Measurements from ENCODE around the gene TES. TPM values are rescaled to one million over a fixed set of nuclear protein-coding genes. Genes with fewer than 3 reads are reported as not detected.

The TES gene
- total and polyA plus RNA-seq, 2 experiments from 2014 or later, result 37.3 to 38.3 TPM

DNA sequence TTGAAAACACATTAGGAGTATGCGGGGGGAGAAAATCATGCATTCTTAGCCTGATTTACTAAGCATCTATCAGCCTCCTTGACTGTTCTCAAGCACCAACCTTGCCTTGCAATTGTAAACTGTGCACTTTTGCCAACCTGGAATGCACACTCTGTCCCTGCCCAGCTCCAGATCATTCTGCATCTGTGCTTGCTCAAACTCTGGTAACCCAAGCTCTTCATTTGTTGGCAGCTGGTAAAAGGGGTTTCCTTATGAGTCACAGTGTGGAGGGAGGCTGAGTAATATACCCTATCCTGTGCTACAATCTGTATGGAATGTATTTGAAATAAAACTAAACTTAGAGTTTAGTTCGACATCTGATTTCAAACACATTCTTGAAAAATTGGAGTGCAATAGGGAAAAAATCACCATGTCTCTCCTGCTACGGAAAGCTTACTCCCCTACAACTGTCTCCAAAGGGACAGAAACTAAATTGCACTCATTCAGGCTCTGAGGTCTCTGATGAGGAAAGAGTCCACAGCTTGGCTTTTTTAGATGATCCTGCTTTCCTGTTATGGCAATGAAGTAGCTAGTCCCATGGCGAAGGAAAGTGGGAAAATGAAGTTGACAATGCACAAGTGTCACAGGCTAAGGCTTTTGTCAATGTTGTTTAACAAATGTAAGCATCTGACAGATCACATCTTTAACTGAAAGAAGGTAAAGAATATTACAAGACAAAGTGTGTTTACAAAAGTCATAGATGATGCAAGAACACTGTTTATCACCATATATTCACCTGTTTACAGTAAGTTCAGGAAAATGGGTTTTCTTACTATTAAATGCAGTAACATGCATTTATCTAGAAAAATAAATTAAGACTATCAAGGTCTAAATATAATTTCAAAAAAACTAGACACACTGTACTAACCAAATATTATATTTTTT lies 61.9 kb downstream of the TES start (continued):
- TF ChIP-seq, protein P1, sequence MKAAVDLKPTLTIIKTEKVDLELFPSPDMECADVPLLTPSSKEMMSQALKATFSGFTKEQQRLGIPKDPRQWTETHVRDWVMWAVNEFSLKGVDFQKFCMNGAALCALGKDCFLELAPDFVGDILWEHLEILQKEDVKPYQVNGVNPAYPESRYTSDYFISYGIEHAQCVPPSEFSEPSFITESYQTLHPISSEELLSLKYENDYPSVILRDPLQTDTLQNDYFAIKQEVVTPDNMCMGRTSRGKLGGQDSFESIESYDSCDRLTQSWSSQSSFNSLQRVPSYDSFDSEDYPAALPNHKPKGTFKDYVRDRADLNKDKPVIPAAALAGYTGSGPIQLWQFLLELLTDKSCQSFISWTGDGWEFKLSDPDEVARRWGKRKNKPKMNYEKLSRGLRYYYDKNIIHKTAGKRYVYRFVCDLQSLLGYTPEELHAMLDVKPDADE (IDR thresholded peaks at IDR 0.05), result no peak
- TF ChIP-seq, protein P2, sequence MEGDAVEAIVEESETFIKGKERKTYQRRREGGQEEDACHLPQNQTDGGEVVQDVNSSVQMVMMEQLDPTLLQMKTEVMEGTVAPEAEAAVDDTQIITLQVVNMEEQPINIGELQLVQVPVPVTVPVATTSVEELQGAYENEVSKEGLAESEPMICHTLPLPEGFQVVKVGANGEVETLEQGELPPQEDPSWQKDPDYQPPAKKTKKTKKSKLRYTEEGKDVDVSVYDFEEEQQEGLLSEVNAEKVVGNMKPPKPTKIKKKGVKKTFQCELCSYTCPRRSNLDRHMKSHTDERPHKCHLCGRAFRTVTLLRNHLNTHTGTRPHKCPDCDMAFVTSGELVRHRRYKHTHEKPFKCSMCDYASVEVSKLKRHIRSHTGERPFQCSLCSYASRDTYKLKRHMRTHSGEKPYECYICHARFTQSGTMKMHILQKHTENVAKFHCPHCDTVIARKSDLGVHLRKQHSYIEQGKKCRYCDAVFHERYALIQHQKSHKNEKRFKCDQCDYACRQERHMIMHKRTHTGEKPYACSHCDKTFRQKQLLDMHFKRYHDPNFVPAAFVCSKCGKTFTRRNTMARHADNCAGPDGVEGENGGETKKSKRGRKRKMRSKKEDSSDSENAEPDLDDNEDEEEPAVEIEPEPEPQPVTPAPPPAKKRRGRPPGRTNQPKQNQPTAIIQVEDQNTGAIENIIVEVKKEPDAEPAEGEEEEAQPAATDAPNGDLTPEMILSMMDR (conservative IDR thresholded peaks at IDR 0.05; ENCODE audit: low read depth in 2 of 2), result no peak
- TF ChIP-seq NANOG (IDR thresholded peaks at IDR 0.05; ENCODE audit: borderline replicate concordance), result no peak
- no peak for TF ChIP-seq JUNB (IDR thresholded peaks at IDR 0.05; ENCODE audit: unreplicated experiment)
- TF ChIP-seq STAT1 (IDR thresholded peaks at IDR 0.05; ENCODE audit: unreplicated experiment), result no peak
- TF ChIP-seq EZH2 (IDR thresholded peaks at IDR 0.05; ENCODE audit: low read depth, unreplicated experiment), result no peak
- no peak for TF ChIP-seq ZNF114 (CRISPR knock-in tag; IDR thresholded peaks at IDR 0.05)
- no peak for TF ChIP-seq ZNF331 (CRISPR knock-in tag; IDR thresholded peaks at IDR 0.05; ENCODE audit: low read depth)
- TF ChIP-seq EZH2phosphoT487 (IDR thresholded peaks at IDR 0.05; ENCODE audit: unreplicated experiment), result no peak
- TF ChIP-seq CREB1 (CRISPR knock-in tag; IDR thresholded peaks at IDR 0.05; ENCODE audit: low read depth), result no peak
- TF ChIP-seq, protein P3, sequence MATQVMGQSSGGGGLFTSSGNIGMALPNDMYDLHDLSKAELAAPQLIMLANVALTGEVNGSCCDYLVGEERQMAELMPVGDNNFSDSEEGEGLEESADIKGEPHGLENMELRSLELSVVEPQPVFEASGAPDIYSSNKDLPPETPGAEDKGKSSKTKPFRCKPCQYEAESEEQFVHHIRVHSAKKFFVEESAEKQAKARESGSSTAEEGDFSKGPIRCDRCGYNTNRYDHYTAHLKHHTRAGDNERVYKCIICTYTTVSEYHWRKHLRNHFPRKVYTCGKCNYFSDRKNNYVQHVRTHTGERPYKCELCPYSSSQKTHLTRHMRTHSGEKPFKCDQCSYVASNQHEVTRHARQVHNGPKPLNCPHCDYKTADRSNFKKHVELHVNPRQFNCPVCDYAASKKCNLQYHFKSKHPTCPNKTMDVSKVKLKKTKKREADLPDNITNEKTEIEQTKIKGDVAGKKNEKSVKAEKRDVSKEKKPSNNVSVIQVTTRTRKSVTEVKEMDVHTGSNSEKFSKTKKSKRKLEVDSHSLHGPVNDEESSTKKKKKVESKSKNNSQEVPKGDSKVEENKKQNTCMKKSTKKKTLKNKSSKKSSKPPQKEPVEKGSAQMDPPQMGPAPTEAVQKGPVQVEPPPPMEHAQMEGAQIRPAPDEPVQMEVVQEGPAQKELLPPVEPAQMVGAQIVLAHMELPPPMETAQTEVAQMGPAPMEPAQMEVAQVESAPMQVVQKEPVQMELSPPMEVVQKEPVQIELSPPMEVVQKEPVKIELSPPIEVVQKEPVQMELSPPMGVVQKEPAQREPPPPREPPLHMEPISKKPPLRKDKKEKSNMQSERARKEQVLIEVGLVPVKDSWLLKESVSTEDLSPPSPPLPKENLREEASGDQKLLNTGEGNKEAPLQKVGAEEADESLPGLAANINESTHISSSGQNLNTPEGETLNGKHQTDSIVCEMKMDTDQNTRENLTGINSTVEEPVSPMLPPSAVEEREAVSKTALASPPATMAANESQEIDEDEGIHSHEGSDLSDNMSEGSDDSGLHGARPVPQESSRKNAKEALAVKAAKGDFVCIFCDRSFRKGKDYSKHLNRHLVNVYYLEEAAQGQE (IDR thresholded peaks at IDR 0.05; ENCODE audit: unreplicated experiment), result no peak
- TF ChIP-seq POLR2AphosphoS5 (IDR thresholded peaks at IDR 0.05; ENCODE audit: low read depth), result no peak
